ENCODE data around the gene ACAD9.
A peak's percentile ranks its signal among the peaks of the same experiment; 100 is the strongest.

Gene ACAD9

DNA sequence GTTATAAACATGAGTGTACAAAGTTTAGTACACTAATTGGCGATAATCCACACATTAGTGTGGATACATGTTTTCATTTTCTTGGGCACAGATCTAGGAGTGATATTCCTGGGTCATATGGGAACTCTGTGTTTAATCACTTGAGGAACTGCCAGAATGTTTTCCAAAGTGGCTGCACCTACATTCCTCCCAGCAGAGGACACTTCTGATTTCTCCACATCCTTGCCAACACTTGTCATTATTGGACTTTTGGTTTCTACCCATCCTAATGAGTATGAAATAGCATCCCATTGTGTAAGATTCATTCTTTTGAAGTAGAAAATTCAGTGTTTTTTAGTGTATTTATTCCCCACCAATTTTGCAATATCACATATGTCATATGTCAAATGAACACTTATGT lies 60.8 kb downstream of the ACAD9 start:
- DNase-seq = no peak

DNA sequence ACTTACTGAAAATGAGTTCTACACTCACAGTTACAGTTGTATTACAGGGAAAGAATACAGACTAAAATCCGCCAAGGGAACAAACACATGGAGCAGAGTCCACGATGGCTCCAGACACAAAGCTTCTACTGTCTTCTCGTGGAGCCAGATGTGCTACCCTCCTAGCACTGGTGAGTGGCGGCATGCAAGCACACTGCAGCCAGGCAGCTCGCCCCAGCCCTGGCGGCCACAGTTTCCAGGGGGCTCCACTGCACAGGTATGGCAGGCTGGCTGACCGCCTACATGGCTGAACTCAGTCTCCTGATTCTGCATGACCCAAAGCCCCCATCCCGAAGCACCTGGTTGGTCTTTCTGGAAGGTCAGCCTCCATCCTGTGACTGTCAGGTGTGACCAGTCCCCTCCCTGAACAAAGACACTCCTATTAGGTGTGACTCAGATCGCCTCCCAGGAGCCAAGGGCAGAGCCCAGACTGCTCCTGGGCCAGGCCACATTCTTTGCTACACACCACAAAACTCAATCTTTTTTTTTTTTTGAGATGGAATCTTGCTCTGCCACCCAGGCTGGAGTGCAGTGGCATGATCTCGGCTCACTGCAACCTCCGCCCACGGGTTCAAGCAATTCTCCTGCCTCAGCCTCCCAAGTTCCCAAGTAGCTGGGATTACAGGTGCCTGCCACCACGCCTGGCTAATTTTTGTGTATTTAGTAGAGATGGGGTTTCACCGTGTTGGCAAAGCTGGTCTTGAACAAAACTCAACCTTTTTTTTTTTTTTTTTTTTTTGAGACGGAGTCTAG lies 62.9 kb downstream of the ACAD9 start:
- no peak for DNase-seq

DNA sequence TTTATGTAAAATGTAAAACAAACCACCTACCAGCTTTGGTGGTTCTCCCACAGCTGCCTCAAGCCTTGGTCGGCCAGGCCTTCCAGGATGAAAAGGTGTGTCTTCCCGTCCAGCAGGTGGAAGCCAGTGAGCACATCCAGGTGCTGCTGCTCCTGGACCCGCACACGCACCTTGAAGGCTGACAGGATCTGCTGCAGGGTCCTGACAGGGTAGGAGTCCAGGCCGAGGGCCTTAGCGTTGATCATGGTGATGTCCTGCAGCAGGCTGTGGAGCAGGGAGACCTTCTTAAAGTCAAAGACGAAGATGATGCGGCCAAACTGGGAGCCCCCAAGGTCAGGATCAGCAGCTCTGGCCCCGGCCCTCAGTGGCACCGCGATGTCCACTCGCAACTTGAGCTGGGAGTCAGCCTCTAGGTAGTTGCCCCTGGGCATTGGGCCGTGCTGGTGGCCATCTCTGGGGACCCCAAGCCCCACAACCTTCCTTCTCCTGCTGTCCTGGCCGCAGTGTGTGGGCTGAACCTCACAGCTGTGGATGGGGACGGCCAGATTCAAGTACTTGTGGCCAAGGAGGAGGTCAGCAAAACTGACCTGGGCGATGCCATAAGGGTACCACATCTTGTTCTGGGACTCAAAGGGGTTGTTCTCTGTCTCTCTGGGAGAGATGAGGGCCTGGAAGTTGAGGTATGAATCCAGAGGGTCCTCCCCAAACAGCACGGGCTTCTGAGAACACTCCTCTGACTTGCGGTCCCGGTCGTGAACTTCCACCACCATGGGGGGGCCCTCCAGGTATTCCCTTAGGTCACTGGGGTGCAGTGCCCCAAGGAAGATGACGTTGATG lies 65.8 kb downstream of the ACAD9 start:
- DNase-seq = no peak

DNA sequence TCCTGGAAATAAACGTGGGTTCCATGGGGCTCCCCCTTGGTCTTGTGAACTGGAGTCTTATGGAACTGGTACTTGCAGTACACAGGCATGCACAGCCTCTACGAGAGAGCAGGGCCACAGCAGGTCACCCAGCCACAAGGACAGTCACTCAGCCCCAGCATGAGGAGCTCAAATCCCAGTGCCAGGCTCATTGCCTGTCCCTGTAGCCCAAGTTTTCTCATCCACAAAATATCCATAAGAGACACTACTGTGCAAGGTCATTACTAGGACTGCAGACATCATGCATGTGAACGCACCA lies 66.4 kb downstream of the ACAD9 start:
- no peak for DNase-seq

DNA sequence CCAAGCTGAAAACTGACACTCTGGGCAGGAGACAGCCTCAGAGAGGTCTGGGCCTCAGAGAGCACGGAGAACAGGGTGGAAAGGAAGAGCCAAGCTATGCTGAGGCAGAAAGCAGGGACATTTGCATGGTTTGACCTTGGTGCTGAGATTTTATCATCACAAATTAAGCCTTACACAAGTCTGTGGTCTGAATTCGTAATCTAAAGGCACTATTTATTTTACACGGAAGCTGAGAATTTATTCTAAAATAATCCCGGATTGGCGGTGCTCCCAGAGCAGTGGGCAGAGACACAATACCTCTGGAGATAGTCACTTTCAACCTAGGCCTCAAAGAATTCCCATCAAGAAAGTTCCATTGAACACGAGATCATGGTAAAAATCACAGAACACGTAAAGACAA lies 67.0 kb downstream of the ACAD9 start:
- no peak for DNase-seq

DNA sequence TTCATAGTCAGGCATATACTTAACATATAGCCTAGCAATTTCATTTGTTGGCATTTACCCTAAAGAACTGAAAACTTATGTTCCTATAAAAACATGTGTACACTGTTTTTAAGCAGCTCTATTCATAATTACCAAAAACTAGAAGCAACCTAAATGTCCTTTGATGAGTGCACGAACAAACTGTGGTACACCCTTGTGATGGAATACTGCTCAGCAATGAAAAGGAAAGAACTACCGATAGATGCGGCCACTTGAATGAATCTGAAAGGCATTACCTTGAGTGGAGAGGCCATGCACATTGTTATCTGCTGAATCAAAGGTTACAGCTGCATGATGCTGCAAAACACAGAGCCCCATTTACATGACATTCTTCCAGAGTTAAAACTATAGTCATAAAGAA lies 69.7 kb downstream of the ACAD9 start:
- DNase-seq = no peak

DNA sequence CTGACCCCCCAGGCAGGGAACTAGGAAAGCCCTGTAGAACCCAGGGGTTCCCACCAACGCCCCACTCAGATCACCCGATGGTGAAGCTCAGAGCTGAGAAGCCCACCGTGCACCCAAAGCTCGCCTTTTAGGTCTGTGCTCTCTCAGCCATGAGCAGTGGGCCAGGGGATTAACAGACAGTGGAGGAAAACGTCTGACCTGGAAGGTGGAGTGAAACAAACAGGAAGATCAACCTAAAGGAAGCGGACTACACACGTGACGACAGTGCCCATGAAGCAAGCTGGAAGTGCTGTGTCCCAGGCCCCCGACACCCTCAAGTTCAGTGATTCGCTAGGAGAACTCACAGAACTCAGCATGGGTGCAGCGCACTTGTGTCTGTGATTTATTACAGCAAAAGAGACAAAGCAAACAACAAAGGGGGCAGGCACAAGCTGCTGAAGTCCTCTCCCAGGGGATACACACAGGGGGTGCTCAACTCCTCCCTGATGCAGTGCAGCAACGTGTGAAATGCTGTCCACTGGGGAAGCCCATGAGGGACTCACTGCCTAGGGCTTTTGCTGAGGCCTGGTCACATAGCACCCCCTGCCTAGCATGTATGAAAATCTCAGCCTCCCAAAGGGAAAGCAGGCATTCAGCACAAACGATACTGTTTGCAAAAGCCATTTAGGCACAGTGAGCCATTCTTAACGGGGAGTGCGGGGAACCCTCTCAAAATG lies 71.0 kb downstream of the ACAD9 start:
- DNase-seq = peak; percentile 14

DNA sequence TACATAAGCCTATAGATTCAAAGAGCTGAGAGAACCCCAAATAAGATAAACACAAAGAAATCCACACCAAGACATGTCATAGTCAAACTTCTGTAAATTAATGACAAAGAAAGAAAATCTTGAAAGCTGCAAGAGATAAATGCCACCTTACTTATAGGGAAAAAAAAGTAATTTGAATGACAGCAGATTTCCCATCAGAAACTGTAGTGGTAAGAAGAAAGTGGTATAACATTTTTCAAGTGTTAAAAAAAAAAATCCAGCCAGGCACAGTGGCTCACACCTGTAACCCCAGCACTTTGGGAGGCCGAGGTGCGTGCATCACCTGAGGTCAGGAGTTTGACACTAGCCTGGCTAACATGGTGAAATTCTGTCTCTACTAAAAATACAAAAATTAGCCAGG lies 77.0 kb downstream of the ACAD9 start:
- DNase-seq = no peak

Measured in suppressor macrophage treated with lipopolysaccharide for 4 hours (primary cell).